ENCODE measurements around the gene MYLIP. TPM values are rescaled to one million over a fixed set of nuclear protein-coding genes. Genes with fewer than 3 reads are reported as not detected.

The MYLIP gene
- total RNA-seq, 1 donor: 35.8 TPM

- peak in 1 of 3 donors; percentile 13 for DNase-seq (ENCODE audit: low read depth in 2 of 3, low spot score in 2 of 3)
These were observed 8.0 kb downstream of the MYLIP start for GRCh38 chr6:16136621-16137450.

- DNase-seq (ENCODE audit: low read depth in 2 of 3, low spot score in 2 of 3): no peak
These were observed 8.5 kb downstream of the MYLIP start for GRCh38 chr6:16137451-16137801.

GRCh38 chr6:16139556-16139955, 10.7 kb downstream of the MYLIP start:
- no peak for DNase-seq (ENCODE audit: low read depth in 2 of 3, low spot score in 2 of 3)

GRCh38 chr6:16140607-16141006, 11.7 kb downstream of the MYLIP start:
- no peak for DNase-seq (ENCODE audit: low read depth in 2 of 3, low spot score in 2 of 3)

GRCh38 chr6:16141514-16141913, 12.6 kb downstream of the MYLIP start:
- no peak for DNase-seq (ENCODE audit: low read depth in 2 of 3, low spot score in 2 of 3)

GRCh38 chr6:16145038-16145437, 16.2 kb downstream of the MYLIP start:
- DNase-seq (ENCODE audit: low read depth in 2 of 3, low spot score in 2 of 3): no peak

GRCh38 chr6:16146028-16146427, 17.1 kb downstream of the MYLIP start:
- no peak for DNase-seq (ENCODE audit: low read depth in 2 of 3, low spot score in 2 of 3)

GRCh38 chr6:16146527-16146955, 17.7 kb downstream of the MYLIP start:
- no peak for DNase-seq (ENCODE audit: low read depth in 2 of 3, low spot score in 2 of 3)

GRCh38 chr6:16148498-16148897, 19.6 kb downstream of the MYLIP start:
- DNase-seq (ENCODE audit: low read depth in 2 of 3, low spot score in 2 of 3): no peak

- no peak for DNase-seq (ENCODE audit: low read depth in 2 of 3, low spot score in 2 of 3)
These were observed 20.4 kb downstream of the MYLIP start for GRCh38 chr6:16149305-16149704.

GRCh38 chr6:16150098-16150497, 21.2 kb downstream of the MYLIP start:
- DNase-seq (ENCODE audit: low read depth in 2 of 3, low spot score in 2 of 3): no peak

- DNase-seq (ENCODE audit: low read depth in 2 of 3, low spot score in 2 of 3): no peak
These were observed 24.4 kb downstream of the MYLIP start for GRCh38 chr6:16153211-16153820.

GRCh38 chr6:16154904-16155303, 26.0 kb downstream of the MYLIP start:
- no peak for DNase-seq (ENCODE audit: low read depth in 2 of 3, low spot score in 2 of 3)

- no peak for DNase-seq (ENCODE audit: low read depth in 2 of 3, low spot score in 2 of 3)
These were observed 28.6 kb downstream of the MYLIP start for GRCh38 chr6:16157492-16157891.

- no peak for DNase-seq (ENCODE audit: low read depth in 2 of 3, low spot score in 2 of 3)
These were observed 29.0 kb downstream of the MYLIP start for GRCh38 chr6:16157909-16158308.

GRCh38 chr6:16158943-16159557, 30.2 kb downstream of the MYLIP start:
- DNase-seq (ENCODE audit: low read depth in 2 of 3, low spot score in 2 of 3): no peak

- DNase-seq (ENCODE audit: low read depth in 2 of 3, low spot score in 2 of 3): no peak
These were observed 31.9 kb downstream of the MYLIP start for GRCh38 chr6:16160794-16161193.

GRCh38 chr6:16162003-16162402, 33.1 kb downstream of the MYLIP start:
- no peak for DNase-seq (ENCODE audit: low read depth in 2 of 3, low spot score in 2 of 3)

GRCh38 chr6:16163066-16163465, 34.2 kb downstream of the MYLIP start:
- DNase-seq (ENCODE audit: low read depth in 2 of 3, low spot score in 2 of 3): no peak

- DNase-seq (ENCODE audit: low read depth in 2 of 3, low spot score in 2 of 3): no peak
These were observed 34.8 kb downstream of the MYLIP start for GRCh38 chr6:16163535-16164300.

- no peak for DNase-seq (ENCODE audit: low read depth in 2 of 3, low spot score in 2 of 3)
These were observed 36.8 kb downstream of the MYLIP start for GRCh38 chr6:16165641-16166040.

All from hematopoietic multipotent progenitor cell (in vitro differentiated cells).